ENCODE data around the gene TMOD3. TPM values are rescaled to one million over a fixed set of nuclear protein-coding genes. Genes with fewer than 3 reads are reported as not detected.

The TMOD3 gene
- total RNA-seq, 1 donor from 2014 or later, result 30.9 TPM

GRCh38 chr15:51842265-51842664 is 12.8 kb downstream of the TMOD3 start:
- no peaks in the 10 kb centered on the region for H3K36me3 ChIP-seq
- H3K27me3 ChIP-seq (ENCODE audit: low read depth), result no peaks in the 10 kb centered on the region
- DNase-seq, result no peak
- TF ChIP-seq CTCF (IDR thresholded peaks at IDR 0.05; ENCODE audit: borderline replicate concordance), result no peak
- H3K27ac ChIP-seq (replicated peaks), result peak overlapping the region; percentile 31
- no peak overlapping the region for H3K4me3 ChIP-seq
- H3K4me1 ChIP-seq, result peaks cover 94% of the 10 kb centered on the region
- no peaks in the 10 kb centered on the region for H3K9me3 ChIP-seq (replicated peaks)
- intact Hi-C loops (cut with micrococcal nuclease), result no loop called here

GRCh38 chr15:51842852-51843737 is 13.6 kb downstream of the TMOD3 start:
- Histone ChIP-seq H3K27ac (replicated peaks) (peak overlapping the region; percentile 13), H3K9me3 (replicated peaks) (no peaks in the 10 kb centered on the region), H3K27me3 (ENCODE audit: low read depth) (no peaks in the 10 kb centered on the region), H3K4me1 (peaks cover 94% of the 10 kb centered on the region), H3K36me3 (no peaks in the 10 kb centered on the region), H3K4me3 (no peak overlapping the region)
- no peak for DNase-seq
- intact Hi-C loops (cut with micrococcal nuclease), result no loop called here
- no peak for TF ChIP-seq CTCF (IDR thresholded peaks at IDR 0.05; ENCODE audit: borderline replicate concordance)

DNA sequence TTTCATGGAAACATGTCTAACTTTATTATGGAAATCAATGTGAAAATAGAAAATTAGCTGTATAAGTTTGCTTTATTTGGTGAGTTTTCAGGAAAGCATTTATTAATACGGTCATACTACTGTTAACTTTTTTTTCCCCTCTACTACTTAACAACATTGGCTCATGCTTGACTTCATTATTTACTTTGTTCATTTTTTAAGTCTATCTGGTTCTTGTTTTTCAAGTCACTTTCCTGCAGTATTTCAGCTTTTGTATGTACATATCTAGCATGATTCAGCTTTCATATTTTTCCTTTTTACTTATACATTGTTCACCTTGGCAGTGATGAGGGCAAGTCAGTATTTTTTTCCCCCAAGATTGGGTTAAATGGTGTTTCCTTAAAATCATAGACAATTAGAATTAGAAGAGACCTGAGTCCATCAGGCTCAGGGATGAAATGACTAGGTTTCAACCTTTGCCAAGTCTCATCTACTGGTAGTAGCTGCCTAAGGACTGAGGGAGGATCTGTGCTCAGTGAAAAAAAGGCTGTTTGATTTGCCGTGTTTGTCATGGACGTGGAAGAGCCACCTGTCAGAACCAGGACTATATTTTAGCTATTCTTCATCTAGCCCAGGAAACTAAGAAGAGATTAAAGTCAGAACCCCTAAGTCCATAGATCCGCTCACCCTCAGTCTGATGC is 15.4 kb downstream of the TMOD3 start:
- intact Hi-C loops (cut with micrococcal nuclease), result no loop called here
- TF ChIP-seq CTCF (IDR thresholded peaks at IDR 0.05; ENCODE audit: borderline replicate concordance), result no peak

GRCh38 chr15:51846066-51846462 is 16.6 kb downstream of the TMOD3 start:
- peak overlapping the region; percentile 62 for H3K27ac ChIP-seq (replicated peaks)
- TF ChIP-seq CTCF (IDR thresholded peaks at IDR 0.05; ENCODE audit: borderline replicate concordance), result no peak
- no peaks in the 10 kb centered on the region for H3K9me3 ChIP-seq (replicated peaks)
- H3K4me3 ChIP-seq, result no peak overlapping the region
- no peaks in the 10 kb centered on the region for H3K27me3 ChIP-seq (ENCODE audit: low read depth)
- no peak for DNase-seq
- intact Hi-C loops (cut with micrococcal nuclease), result no loop called here
- no peaks in the 10 kb centered on the region for H3K36me3 ChIP-seq
- H3K4me1 ChIP-seq, result peaks cover 97% of the 10 kb centered on the region

More for the DNA sequence above, 15.4 kb downstream of the TMOD3 start:
- Histone ChIP-seq H3K9me3 (replicated peaks) (no peaks in the 10 kb centered on the region), H3K27ac (replicated peaks) (peak overlapping the region; percentile 62), H3K27me3 (ENCODE audit: low read depth) (no peaks in the 10 kb centered on the region), H3K4me1 (peaks cover 99% of the 10 kb centered on the region), H3K36me3 (no peaks in the 10 kb centered on the region), H3K4me3 (no peak overlapping the region)
- DNase-seq, result no peak

GRCh38 chr15:51846463-51847230 is 17.2 kb downstream of the TMOD3 start:
- Histone ChIP-seq H3K27me3 (ENCODE audit: low read depth) (no peaks in the 10 kb centered on the region), H3K27ac (replicated peaks) (peak overlapping the region; percentile 62), H3K4me1 (peaks cover 91% of the 10 kb centered on the region), H3K36me3 (no peaks in the 10 kb centered on the region), H3K4me3 (no peak overlapping the region), H3K9me3 (replicated peaks) (no peaks in the 10 kb centered on the region)
- no peak for TF ChIP-seq CTCF (IDR thresholded peaks at IDR 0.05; ENCODE audit: borderline replicate concordance)
- intact Hi-C loops (cut with micrococcal nuclease), result no loop called here
- DNase-seq, result no peak
